ENCODE measurements around the gene SF3A2.
"Not testable (repeated sequence)": the region's sequence is repeated elsewhere in the genome, so short reads cannot be mapped to it uniquely, and the experiment has no call there.

Gene SF3A2, protein sequence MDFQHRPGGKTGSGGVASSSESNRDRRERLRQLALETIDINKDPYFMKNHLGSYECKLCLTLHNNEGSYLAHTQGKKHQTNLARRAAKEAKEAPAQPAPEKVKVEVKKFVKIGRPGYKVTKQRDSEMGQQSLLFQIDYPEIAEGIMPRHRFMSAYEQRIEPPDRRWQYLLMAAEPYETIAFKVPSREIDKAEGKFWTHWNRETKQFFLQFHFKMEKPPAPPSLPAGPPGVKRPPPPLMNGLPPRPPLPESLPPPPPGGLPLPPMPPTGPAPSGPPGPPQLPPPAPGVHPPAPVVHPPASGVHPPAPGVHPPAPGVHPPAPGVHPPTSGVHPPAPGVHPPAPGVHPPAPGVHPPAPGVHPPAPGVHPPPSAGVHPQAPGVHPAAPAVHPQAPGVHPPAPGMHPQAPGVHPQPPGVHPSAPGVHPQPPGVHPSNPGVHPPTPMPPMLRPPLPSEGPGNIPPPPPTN

DNA sequence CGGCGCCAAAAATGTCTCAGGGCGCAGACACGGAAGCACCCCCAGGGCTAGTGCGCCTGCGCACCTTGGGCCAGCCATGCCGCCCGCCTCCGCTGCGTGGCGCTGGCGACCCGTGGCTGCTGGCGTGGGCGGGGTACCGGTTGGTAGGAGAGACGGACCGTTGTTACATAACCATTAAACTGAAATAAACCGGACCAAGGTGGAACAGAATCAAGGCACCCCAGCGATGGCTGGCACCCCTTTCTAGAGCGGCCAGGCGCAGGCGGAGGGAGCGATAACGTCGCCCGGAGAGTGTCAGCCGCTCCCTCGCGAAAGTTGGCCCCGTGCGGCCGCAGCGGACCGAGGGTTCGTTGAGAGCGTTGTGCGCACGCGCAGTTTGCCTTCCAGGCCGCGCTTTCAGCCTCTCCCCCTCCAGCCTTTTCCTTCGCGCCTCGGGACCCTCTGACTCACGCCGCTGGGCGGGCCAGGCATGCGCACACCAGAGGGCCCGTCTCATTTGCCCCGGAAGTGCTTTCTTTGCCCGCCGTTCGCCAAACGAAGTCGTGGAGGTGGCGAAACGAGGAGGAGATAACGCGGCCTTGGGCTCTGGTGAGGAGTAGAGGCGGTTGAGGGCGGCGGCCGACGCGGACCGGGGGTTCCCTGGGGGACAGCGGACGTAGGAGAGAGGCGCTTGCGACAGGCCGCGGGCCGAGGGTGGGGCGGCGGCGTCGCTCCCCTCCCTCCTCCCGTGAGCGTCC lies at the start of gene SF3A2, which contains the start of gene PLEKHJ1:
TSS of gene SF3A2 (plus strand) at position 511 of the 737 bp plus-strand sequence. CDS start 6,595 bp downstream, outside the sequence.
TSS of gene PLEKHJ1 (minus strand) at position 16 of the 737 bp plus-strand sequence. CDS start 81 bp downstream, outside the sequence.
- peak; percentile 98 for DNase-seq

DNA sequence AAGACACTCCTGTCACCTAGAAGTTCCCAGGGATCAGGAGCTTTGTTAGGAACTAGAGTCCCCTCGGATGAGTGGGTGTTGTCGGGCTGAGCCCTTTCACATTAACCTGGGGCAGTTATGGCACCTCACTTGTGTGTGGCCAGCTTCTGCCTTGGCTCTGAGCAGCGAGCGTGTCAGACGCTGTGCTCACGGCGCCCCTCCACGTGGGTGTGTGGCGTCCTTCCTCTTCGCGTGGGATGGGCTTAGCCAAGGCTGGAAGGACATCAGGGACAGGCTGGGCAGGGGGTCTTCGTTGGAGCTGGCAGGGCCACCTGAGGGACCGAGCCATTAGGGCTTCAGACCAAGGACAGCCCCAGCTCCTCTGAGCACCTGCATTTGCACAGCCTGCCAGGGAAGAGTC lies 49.5 kb upstream of the SF3A2 start:
- DNase-seq: no peak

DNA sequence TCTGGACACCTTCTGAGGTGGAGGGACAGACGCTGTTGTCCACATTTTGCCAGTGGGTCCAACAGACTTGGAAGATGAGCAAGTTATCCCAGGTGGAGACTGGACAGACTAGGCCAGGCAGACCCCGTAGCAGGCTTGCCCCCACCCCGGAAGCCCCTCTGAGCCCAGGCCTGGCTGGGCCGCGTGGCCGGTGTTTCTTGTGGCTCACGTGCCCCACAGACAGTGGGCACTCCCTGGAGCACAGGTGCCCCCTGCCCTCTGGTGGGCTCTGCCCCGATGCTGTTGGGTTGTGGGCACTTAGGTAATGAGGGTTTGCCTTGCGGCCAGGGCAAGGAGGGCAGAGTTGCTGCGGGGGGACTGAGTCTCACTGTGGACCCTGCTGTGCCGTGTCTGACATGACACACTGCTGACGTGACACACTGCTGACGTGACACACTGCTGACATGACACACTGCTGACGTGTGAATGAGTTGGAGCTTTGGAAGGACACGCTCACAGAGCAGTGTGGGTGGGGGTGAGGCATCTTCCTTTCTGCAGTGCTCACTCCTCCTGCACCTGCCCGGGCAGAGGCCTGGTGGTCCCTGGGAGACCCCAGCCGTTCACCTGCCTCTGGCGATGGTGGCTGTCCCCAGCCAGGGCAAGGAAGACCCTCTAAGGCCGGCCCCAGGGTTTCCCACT lies 47.8 kb upstream of the SF3A2 start:
- no peak for DNase-seq

DNA sequence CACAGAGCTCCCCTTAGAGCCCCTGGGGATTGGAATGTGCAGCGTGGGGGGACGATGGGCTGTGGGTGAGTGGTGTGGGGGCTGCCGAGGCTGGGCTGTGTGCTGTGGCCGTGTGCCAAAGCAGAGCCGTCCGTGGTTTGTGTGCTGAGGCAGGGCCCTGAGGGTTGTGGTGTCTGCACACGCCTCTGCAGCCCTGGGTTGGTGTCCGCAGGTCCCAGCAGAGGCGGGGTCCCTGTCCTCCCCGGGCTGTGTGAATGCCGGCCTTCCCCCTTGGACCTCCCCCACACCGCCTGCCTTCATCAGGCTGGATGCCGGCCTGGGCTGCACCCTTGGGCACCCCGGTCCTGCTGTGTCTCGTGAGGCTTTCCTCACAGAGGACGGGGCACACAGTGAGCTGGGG lies 46.7 kb upstream of the SF3A2 start:
- no peak for DNase-seq

DNA sequence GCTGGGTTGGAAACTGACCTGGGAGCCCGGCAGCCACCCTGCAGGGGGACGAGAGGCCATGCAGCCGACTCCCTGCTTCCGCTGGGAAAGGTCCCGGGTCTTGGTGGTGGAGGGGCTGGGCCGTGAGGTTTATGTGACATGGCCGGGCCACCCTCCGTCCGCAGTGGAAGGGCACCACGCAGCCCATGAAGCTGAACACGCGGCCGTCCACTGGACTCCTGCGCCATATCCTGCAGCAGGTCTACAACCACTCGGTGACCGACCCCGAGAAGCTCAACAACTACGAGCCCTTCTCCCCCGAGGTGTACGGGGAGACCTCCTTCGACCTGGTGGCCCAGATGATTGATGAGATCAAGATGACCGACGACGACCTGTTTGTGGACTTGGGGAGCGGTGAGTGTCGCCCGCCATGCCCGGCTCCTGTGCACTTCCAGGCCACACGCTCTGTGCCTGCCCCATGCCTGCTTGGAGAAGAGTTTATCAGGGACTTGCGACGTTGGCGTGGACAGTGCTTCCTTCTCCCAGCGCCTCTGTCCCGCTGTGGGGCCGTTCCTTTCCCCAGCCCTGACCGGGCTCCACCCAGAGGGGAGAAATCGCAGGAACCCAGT lies 45.7 kb upstream of the SF3A2 start:
- DNase-seq: no peak

DNA sequence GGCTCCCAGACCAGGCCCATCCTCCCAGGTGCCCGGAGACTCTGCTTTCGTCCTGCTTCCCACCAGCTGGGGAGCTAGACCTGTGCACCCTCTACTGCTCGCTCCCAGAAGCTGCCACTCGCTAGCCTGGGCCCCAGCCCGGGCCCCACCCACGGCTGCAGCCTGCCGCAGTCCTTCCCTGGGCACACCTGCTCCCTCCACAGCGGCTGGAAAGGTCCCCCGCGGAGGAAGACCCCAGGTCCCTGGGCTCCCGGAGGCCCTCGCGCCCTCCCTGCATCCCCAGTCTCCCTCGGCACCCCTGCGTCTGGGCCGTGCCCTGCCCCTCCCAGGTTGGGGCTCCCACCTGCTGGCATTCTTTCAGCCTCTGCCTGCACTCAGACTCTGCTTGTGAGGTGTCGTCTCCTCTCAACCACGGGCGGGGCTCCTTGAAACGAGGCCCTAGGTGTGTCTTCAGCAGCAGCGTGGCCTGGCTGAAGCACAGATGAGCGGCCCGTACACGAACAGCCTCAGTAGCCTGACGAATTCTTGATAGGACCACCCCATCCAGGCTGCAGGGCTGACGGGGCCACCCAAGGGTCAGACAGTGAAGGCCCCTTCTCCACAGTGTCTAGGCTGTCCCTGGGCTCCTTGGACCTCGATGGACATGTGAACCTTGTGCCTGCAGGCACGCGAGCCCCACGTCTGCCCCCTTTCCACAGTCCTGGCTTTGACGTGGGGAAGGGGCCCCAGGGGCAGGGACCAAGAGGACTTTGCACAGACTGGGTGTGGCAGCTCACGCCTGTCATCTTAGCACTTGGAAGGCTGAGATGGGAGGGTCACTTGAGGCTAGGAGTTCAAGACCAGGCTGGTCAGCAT lies 44.9 kb upstream of the SF3A2 start:
- DNase-seq: no peak

DNA sequence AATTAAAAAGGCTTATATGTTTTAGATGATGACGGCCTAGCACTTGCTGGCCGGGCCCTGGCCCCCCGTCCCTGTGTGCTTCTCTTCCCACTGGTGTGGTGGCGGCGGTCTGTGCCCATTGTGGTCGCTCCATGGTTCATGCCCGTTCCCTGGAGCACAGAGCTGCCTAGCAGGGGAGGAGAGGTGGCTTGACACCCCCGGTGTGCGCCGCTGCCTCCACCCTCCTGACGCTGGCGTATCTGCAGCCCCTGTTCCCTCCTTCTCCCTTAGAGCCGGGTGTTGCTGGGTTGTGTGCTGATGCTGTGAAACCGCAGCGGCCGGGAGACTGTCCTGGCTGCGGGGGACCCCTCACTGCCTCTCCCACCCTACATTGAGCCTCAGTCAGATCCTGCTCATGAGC lies 43.8 kb upstream of the SF3A2 start:
- no peak for DNase-seq

DNA sequence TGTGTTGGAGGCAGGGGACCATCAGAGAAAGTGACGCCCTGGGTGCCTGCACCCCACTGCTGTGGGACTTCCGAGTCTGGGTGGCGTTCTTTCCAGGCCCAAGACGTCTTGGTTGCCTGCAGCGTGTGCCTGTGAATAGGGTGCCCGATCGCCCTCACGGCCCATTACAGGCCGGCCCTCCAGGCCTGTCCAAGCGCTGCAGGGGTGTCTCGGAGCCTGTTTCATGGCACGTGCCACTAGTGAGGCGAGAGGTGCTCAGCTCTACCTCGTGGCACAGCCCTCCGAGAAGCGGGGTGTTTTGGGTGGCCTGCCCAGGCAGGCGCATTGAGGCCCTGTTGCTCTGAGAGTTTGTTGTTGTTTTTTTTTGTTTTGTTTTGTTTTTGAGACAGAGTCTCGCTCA lies 42.8 kb upstream of the SF3A2 start:
- no peak for DNase-seq

DNA sequence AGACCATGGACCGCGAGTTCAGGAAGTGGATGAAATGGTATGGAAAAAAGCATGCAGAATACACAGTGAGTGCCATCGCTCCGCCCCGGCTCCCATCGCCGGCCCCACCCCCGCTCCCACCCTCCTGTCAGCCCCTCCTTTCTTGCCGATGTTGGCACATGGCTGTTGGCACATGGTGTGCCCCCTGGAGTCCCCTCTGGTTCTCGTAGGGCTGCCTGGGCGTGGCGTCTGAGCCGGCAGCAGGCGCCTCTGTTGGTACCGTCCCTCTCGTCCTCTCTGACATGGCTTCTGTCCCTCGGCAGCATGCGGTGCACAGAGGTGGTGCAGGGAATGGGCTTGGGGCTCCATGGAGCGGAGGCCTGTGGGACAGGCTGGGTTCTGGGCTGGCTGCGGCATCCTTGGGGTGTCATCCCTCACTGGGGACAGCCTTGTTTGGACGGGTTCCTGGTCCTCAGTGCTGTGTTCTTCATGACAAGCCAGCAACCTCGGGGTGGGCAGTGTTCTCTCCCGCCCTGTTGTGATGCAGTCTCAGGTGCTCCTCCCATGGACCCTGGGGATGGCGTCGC lies 42.0 kb upstream of the SF3A2 start:
- no peak for DNase-seq

DNA sequence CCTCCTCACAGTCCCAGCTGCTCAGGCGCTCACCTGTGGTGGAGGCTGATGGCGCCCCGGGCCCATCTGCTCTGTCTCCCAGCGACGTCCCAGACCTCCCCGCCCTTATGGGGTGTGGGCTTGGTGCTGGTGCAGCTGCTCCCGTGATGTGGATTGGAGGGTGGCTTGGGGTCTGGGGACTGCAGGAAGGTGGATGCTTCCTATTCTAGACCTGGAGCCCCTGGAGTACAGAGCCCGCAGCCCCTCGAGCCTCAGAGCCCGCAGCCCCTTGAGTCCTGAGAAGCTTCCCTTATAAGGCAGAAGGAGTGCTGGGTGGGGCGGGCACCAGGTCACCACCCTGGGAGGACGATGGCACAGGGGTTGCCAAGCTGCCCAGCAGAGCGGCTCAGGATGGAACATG lies 41.3 kb upstream of the SF3A2 start:
- no peak for DNase-seq

DNA sequence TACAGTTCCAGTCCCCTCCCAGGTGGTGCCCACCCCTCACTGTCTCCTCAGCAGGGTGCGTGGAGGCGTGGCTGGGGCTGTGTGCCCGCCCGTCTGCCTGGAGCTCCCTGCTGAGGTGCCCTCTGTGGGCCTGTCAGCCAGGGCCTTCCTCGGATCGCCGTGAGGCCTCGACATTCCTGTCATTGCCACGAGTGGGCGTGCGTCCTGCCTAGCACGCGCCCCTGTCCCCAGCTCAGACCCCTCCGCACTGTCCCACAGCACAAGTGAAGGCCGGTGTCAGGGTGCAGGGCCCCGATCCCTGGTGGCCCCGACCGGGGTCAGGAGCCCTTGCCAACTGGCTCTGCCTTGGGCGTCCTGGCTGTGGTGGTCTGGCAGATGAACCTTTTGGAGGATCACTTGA lies 40.7 kb upstream of the SF3A2 start:
- DNase-seq: no peak

DNA sequence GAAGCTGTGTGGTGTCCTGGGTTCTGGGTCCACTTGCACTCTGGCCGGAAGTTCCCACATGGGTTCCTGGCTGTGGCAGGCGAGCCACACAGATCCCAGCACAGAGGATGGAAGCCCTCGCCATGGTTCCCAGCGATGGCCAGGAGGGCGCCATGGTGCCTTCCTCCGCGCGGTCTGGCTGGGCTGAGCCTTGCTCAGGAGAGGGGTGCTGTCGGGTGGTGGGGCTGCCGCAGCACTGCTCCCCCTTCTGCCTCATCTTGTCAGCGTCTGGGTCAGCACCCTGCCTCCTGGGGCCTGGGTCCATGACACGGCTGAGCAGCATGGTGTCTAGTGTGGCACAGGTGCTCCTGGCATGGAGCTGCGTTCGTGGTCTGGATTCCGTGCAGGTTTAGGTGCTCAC lies 39.4 kb upstream of the SF3A2 start:
- DNase-seq: no peak

DNA sequence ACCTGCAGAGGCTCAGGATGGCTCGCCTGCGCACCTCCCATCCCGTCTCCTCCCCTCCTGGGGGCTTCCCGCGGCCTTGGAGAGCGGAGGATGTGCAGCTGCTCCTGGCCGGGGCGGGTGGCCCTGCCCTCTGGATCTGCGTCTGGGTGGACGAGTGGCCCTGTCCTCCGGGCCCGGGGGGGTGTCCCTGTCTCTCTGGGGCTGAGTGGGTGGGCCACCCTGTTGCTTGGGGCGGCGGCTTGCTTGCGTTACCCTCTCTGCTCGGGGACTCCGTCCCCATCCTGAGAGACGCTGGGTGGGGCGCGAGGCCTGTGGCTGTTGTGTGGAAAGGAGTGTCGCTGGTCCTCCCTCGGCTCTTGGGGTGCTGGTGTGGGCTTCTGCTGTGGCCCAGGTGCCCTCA lies 38.3 kb upstream of the SF3A2 start:
- DNase-seq: no peak

DNA sequence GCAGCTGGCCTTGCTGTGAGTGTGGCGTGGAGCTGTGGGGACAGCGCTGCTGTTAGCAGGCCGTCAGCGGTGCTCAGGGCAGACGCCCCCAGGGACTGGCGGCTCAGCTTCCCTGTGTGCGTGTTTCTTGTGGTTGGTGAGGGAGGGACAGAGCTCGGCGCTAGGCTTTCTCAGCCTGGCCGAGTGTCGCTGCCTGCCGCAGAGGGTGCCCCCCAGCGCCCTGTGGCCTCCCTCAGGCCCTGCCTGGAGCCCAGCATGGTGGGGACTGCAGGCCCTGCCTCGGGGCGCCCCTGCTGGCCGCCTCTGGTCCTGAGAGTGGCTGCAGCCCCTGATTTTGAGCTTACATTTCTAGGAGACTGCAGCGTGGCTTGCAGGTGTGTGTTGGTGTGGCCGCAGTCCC lies 37.4 kb upstream of the SF3A2 start:
- no peak for DNase-seq

DNA sequence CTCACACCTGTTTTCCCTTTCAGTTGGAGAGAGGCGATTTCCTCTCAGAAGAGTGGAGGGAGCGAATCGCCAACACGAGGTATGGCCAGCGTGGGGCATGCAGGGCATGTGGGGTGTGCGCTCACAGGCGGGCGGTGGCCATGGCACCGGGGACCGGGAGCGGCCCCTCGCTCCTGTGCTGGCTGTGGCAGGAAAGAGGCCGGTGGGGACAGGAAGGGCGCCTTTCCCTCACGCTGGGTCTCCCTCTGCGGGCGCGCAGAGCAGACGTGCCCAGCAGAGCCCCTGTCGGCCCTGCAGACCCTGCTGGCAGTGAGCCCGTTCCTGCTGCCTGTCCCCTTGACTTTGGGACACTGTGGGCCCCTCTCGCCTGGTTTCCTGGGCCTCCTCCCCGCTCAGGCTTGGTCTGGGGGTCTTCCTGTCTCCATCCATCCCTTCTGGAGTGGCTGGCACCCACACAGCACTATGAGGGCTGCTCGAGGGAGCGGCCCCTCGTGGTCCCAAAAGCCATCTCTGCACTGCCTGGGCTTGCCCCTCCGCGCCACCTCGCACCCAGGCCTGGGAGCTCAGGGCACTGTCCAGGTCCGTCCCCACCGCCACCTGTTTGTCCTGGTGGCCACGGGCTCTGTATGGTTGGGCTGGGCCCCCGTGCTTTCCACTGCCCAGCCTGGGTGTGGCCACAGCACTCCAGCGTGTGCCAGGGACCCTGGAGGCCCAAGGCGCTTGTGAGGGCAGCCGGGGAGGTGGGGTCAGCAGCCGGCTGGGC lies 36.6 kb upstream of the SF3A2 start:
- DNase-seq: no peak

DNA sequence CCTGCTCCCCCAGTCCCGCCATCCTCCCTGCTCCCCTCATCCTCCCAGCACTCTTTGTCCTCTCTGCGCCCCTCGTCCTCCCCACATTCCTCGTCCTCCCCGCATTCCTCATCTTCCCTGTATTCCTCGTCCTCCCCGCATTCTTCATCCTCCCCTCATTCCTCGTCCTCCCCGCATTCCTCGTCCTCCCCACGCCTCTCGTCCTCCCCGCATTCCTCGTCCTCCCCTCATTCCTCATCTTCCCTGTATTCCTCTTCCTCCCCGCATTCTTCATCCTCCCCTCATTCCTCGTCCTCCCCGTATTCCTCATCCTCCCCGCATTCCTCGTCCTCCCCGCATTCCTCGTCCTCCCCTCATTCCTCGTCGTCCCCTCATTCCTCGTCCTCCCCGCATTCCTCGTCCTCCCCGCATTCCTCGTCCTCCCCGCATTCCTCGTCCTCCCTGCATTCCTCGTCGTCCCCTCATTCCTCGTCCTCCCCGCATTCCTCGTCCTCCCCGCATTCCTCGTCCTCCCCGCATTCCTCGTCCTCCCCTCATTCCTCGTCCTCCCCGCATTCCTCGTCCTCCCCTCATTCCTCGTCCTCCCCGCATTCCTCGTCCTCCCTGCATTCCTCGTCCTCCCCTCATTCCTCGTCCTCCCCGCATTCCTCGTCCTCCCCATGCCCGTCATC lies 35.9 kb upstream of the SF3A2 start:
- not testable (repeated sequence) for DNase-seq

DNA sequence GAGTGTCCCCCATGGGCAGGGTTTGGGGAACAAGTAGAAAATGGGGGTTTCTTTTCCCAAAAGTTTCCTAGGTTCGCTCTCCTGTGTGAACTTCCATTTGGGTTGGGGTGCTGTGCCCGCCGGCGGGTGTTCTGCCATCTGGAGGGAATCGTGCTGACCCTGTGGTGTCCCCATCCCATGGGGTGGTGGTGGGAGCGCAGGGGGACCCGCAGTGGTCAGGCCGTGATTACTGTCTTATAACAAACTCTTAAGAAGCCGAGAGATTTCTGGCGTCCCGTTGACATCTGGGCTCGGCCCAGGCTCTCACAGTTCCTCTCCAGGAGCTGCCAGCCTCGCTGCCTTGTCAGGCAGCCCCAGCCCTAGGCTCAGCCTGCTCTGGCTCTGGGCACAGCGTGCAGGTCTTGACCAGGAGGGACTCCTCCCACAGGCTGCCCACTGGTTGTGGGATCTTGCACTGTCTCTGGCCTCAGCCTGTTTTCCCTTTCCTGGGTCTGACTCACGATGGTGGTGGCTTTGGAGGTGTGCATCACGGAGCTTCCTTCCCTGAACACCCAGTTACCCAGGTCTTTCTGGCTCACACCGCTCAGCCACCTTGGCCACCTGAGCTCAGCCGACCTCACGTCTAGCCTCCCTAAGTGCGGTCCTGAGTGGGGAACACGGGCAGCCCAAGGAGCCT lies 35.0 kb upstream of the SF3A2 start:
- DNase-seq: no peak

DNA sequence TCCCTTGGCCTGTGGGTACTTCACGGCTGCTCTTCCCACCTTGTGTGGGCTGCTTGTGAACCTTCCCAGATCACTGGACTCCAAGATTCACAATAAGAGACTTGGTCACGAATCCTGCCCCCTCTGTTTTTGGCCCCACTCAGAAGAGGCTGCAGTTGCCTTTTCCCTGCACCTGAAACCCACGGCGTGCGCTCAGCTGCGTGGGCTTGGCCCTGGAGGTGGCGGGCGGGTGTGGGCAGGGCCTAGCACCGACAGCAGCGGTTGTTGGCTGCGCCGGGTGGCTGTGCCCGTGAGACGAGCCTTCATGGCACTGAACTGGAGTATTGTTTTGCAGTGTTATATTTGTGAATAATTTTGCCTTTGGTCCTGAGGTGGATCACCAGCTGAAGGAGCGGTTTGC lies 34.3 kb upstream of the SF3A2 start:
- no peak for DNase-seq

DNA sequence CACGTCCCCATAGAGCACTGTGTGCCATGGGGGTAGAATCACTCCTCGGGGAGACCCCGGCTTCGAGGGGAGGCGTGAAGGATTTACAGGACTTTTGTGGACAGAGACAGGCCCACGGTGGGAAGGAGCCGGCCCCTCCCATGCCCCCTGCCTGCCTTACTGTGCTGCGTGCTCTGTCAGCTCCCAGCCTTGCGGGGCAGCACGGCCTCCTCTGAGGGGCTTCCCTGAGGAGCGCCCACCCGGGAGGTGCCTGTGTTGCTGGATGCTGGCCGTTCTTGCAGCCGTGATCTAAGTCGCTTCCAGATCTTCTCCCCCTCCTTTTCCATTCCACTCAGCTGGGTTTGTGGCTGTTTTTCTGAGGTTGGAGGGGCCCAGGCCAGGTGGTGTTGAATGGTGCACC lies 29.6 kb upstream of the SF3A2 start:
- no peak for DNase-seq
